Activated T-cell treated with anti-CD3 and anti-CD28 coated beads, Interleukin-2, amount 50 U/mL, for 24 hours (primary cell): ENCODE data around the gene RLBP1.
A peak's percentile ranks its signal among the peaks of the same experiment; 100 is the strongest.

Source experiments
- DNase-seq: peaks from one replicate; pipeline ENCODE4 v3.0.0-alpha.2; 2020
- H3K27ac Mint-ChIP-seq: 2 replicates; pipeline ENCODE4 v1.8.0; 2020; ENCODE audit warnings: mild to moderate bottlenecking, mixed read lengths
- H3K27me3 Mint-ChIP-seq: 2 replicates; pipeline ENCODE4 v1.8.0; 2020; ENCODE audit warnings: mixed read lengths
- H3K36me3 Mint-ChIP-seq: 2 replicates; pipeline ENCODE4 v1.8.0; 2020; ENCODE audit warnings: low read depth, mixed read lengths
- H3K4me1 Mint-ChIP-seq: 2 replicates; pipeline ENCODE4 v1.8.0; 2020; ENCODE audit warnings: low read depth, mixed read lengths
- H3K4me3 Mint-ChIP-seq: 2 replicates; pipeline ENCODE4 v1.8.0; 2020; ENCODE audit warnings: mild to moderate bottlenecking, moderate library complexity, mixed read lengths
- H3K9me3 Mint-ChIP-seq: 2 replicates; pipeline ENCODE4 v1.8.0; 2020; ENCODE audit warnings: mixed read lengths

The RLBP1 gene

DNA sequence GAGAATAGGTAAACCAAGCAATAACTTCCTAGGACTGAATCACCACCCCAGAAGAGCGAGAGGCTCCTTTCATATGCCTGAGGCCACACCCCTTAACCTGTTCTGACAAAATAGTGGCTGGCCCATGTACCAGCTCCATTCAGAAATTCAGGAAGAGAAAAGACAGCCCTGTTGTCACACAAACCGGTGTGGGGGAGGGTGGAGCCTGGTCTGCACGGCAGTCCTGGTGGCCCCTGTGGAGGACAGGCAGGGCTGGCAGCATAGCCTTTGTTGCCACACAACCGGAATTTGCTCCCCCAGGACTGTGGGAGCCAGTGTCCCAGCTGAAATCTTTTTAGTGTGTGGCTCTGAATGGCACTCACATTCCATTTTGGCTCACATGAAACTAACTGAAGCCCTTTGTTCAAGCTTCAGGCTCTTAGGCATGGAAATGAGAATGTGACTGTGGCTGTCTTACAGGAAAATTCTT lies 23.8 kb downstream of the RLBP1 start:
- Mint-ChIP-seq H3K36me3 (peaks cover 85% of the 10 kb centered on the region), H3K4me1 (peaks cover 36% of the 10 kb centered on the region), H3K27ac (peak overlapping the region; percentile 83), H3K27me3 (no peaks in the 10 kb centered on the region), H3K4me3 (peak overlapping the region; percentile 4), H3K9me3 (no peaks in the 10 kb centered on the region)
- no peak for DNase-seq

DNA sequence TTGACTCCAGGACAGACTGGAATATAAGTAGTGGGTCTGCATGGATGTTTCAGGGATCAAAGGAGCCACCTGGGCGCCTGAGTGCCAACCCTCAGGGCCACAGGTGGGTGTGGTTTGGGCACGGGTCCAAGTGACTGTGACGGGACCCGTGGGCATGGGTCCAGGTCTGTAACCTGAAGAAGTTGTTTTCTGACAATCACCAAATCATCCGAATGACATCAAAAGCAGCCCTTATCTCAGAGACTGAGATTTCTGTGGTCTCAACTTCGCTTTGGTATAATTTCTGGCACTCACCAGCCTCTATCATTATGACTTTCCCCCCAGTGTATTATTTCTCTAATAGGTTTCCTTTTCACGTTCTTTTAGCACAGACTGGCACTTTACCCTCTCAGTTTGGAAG lies 24.4 kb downstream of the RLBP1 start:
- no peaks in the 10 kb centered on the region for H3K27me3 Mint-ChIP-seq
- H3K27ac Mint-ChIP-seq, result peak overlapping the region; percentile 83
- H3K4me3 Mint-ChIP-seq, result peak overlapping the region; percentile 4
- H3K9me3 Mint-ChIP-seq, result no peaks in the 10 kb centered on the region
- peaks cover 87% of the 10 kb centered on the region for H3K36me3 Mint-ChIP-seq
- H3K4me1 Mint-ChIP-seq, result peaks cover 33% of the 10 kb centered on the region
- DNase-seq, result peak; percentile 53

DNA sequence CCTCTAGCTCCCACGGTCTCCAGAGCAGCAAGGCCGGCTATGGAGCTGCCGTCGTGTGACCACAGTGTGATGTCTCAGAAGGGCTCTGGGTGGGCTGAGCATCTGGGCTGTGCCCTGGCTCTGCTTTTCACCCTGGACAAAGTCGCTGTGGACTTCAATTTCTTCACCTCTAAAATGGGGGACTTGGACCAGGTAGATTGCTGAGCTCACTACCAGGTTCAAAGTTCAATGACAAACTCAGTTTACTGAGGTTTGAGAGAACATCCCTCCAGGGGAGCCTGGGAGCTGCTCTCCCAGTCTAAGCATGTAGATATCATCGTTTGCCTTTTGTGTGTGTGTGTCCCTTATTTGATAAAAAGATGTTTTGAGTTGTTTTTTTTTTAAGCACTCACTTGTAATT lies 25.1 kb downstream of the RLBP1 start:
- Mint-ChIP-seq H3K27ac (peak overlapping the region; percentile 50), H3K27me3 (no peaks in the 10 kb centered on the region), H3K4me1 (peaks cover 31% of the 10 kb centered on the region), H3K4me3 (no peak overlapping the region), H3K36me3 (peaks cover 87% of the 10 kb centered on the region), H3K9me3 (no peaks in the 10 kb centered on the region)
- no peak for DNase-seq

DNA sequence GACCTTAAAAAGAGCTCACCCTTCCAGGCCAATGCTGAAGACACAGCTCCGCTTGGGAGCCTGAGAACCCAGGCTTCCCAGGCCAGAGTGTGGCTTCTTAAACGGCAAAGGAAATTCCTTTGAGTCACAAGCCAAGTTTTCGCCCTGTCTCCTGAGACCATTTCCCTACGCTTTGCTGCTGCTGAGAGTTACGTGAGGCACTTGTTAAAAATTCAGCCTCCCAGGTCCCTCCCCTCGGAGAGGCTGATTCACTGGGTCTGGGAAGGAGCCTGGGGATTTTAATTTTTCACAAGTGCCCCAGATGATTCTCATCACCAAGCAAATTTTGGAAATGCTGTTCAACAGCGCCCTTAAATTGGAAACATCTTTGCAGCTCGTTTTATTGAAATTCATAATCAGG lies 25.5 kb downstream of the RLBP1 start:
- Mint-ChIP-seq H3K4me3 (no peak overlapping the region), H3K27ac (peak overlapping the region; percentile 50), H3K27me3 (no peaks in the 10 kb centered on the region), H3K4me1 (peaks cover 31% of the 10 kb centered on the region), H3K9me3 (no peaks in the 10 kb centered on the region), H3K36me3 (peaks cover 87% of the 10 kb centered on the region)
- DNase-seq, result peak; percentile 9

DNA sequence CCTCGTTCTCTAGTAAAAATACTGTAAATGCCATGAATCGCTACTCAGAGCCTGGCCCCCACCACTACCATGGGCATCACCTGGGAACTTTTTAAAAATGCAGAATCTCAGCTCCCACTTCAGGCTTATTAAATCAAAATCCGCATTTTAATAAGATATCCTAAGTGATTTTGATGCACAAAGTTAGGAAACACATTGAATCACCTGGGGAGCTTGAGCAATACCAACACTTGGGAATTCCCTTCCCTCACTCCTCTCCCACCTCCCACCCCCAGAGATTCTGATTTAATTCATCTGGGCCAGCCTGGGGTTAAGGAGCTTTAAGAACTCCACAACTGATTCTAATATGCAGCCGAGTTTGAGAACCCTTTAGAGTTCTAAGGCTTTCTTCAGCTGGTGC lies 26.8 kb downstream of the RLBP1 start:
- H3K9me3 Mint-ChIP-seq, result no peaks in the 10 kb centered on the region
- H3K27me3 Mint-ChIP-seq, result no peaks in the 10 kb centered on the region
- peaks cover 31% of the 10 kb centered on the region for H3K4me1 Mint-ChIP-seq
- peaks cover 89% of the 10 kb centered on the region for H3K36me3 Mint-ChIP-seq
- DNase-seq, result no peak
- no peak overlapping the region for H3K4me3 Mint-ChIP-seq
- H3K27ac Mint-ChIP-seq, result no peak overlapping the region

DNA sequence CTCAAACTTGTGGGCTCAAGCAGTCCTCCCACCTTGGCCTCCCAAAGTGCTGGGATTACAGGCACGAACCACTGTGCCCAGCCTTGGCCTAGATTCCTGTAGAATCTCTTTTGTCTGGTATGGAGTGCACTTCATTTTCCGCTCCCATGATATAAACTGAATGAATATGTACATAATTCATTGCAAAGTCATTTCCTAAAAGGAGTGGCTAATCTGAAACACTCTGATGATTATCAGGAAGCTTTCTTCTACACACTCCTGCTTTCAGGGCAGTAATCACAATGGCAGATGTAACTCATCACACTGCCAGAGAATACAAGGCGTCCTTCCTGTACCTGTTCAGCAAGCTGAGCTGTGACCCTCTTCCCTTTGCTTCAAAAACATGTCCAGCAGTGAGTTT lies 28.6 kb downstream of the RLBP1 start:
- Mint-ChIP-seq H3K27ac (peak overlapping the region; percentile 49), H3K36me3 (peaks cover 89% of the 10 kb centered on the region), H3K4me1 (peaks cover 21% of the 10 kb centered on the region), H3K27me3 (no peaks in the 10 kb centered on the region), H3K4me3 (no peak overlapping the region), H3K9me3 (no peaks in the 10 kb centered on the region)
- no peak for DNase-seq

DNA sequence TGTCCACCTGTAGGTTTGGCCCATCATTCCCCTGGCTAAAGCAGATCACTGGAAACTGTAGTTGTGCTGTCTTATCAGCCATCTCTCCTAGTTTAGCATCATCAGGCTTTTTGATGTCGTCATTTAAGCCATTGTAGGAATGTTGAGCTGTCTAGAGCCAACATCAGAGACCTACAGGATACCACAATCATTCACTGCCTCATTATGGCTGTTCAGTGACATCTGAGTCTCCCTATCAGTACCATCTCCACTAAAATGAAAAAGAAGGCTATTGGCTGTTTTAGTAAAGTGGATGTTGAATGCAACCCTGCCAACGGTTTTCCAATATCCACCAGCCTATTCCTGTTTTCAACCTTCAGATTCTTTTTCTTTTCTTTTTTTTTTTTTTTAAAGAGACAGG lies 29.2 kb downstream of the RLBP1 start:
- Mint-ChIP-seq H3K4me3 (no peak overlapping the region), H3K27ac (no peak overlapping the region), H3K9me3 (no peaks in the 10 kb centered on the region), H3K4me1 (peaks cover 14% of the 10 kb centered on the region), H3K27me3 (no peaks in the 10 kb centered on the region), H3K36me3 (peaks cover 93% of the 10 kb centered on the region)
- DNase-seq, result no peak

DNA sequence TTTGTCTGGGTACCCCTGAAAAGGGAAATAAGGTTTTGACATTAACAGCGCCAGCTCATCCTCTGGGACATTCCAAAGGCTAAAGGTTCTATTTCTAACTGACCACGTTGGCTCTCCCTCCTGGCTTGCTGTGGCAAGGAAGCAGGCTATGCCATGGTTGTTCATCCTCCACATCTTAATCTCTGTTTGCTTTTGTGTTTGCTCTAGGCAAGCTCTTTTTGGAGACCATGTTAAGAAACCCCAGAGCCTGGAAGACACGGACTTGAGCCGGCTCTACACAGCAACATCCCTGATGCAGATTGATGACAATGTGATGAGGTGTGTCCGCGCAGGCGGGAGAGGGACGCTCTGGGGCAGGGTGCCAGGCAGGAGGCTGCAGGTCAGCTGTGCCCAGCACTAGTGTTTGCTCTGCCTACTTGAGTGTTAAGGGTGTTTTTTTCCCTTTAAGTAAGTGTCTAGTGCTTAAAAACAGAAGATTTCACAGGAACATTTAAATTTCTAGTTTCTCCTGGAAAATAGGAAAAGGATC lies 33.3 kb downstream of the RLBP1 start:
- Mint-ChIP-seq H3K27ac (no peak overlapping the region), H3K4me3 (no peak overlapping the region), H3K9me3 (no peaks in the 10 kb centered on the region), H3K36me3 (peaks cover 83% of the 10 kb centered on the region), H3K4me1 (peaks cover 9% of the 10 kb centered on the region), H3K27me3 (no peaks in the 10 kb centered on the region)
- no peak for DNase-seq

DNA sequence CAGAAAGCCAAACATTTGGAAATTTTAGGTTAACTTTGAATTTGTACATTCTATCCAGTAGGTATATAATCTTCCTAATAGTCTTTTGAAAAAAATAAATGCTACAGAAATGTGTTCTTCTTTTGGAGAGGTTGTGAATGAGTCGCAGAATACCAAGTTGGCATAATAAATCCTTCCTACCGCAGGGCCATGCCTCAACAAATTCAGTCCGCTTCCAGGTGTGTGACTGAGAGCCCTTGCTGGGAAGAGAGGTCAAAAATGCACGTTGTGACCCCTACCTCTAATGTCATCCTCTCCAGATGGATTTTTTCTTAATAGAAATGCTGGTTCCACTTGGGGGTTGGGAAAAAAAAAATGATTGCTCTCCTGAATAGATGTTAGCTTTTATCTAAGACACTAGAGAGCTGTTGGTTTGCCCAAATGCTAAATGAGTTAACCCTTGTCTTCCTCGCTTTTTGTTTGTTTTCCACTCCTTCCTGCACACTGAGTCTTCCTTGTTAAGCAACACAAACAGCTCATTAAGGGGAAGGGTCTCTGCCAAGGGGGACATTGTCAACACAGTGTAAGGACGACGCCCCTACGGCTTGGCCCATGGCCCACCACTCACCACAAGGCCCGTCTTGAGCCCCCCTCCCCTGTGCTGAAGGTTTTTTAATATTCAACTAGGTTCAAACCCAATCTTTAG lies 33.9 kb downstream of the RLBP1 start:
- H3K27ac Mint-ChIP-seq, result no peak overlapping the region
- H3K4me3 Mint-ChIP-seq, result no peak overlapping the region
- H3K9me3 Mint-ChIP-seq, result no peaks in the 10 kb centered on the region
- H3K4me1 Mint-ChIP-seq, result peaks cover 7% of the 10 kb centered on the region
- peaks cover 82% of the 10 kb centered on the region for H3K36me3 Mint-ChIP-seq
- no peaks in the 10 kb centered on the region for H3K27me3 Mint-ChIP-seq
- no peak for DNase-seq

DNA sequence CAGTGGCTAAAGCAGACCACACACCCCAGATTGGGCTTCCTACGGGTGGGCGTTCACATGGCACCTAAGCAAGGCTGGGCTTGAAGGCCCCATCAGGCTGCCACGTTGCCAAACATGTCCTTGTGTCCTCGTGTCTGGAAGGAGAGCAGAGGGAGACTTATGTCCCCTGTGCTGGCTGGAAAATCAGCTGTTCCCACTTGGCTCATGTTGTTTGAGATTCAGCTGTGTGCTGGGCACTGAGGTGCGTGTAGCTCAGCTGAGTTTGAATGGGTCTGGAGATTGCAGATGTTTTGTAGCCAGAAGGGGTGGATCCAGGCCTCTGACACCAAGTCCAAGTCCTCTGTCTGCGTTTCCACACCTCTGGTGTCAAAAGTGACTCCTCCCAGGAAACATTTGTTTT lies 34.6 kb downstream of the RLBP1 start:
- no peak for DNase-seq
- H3K4me3 Mint-ChIP-seq, result no peak overlapping the region
- peaks cover 80% of the 10 kb centered on the region for H3K36me3 Mint-ChIP-seq
- peaks cover 10% of the 10 kb centered on the region for H3K4me1 Mint-ChIP-seq
- H3K9me3 Mint-ChIP-seq, result no peaks in the 10 kb centered on the region
- peak overlapping the region; percentile 14 for H3K27ac Mint-ChIP-seq
- no peaks in the 10 kb centered on the region for H3K27me3 Mint-ChIP-seq

DNA sequence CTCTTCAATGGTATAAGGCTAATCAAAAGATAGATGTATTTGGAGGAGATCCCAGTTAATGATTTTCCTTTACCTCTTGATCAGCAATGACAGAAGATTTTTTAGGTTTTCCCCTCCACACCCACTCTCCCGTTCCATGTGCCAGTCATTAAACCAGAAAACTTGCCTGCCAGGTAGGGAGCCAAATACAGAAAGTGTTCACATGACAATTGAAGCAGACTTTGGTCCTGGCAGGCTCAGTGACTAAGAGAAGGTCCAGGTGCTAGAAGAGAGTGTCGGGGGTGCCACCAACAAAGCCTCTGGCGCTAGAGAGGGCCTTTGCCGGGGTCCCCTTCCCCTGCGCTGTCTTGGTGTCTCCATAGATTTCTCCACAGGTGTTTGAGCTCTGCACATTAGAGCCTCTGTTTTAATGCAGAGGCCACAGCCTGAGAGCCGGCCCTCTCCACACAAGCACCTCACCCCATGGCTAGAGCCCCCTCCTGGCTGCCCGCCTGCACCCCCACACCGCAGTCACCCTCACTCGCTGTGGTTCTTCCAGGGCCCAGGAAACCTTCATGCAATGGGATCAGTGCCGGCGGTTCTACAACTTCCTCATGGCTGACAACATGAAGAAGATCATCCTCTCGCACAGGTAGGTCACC lies 36.4 kb downstream of the RLBP1 start:
- no peaks in the 10 kb centered on the region for H3K9me3 Mint-ChIP-seq

DNA sequence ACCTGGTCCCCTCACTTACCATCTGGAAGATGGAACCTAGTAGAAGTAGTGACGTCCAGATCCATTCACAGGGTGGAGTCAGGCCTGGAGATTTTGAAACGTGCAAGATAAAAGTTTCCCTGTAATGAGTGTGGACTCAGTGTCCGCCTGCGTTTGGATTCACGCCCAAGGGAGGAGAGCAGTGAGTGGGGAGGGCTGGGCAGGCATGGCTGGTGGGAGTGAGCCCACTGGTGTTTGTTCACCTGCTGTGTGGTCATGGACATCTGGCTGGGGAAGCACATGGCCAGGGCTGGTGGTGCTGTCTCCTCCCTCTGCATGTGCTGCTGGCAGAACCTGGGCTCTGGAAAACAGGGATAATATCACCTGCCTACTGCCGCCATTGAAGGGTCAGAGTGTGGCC lies 37.0 kb downstream of the RLBP1 start:
- Mint-ChIP-seq H3K27ac (peak overlapping the region; percentile 77), H3K36me3 (peaks cover 77% of the 10 kb centered on the region), H3K9me3 (no peaks in the 10 kb centered on the region), H3K4me3 (no peak overlapping the region), H3K4me1 (peaks cover 30% of the 10 kb centered on the region), H3K27me3 (no peaks in the 10 kb centered on the region)
- no peak for DNase-seq

More for the DNA sequence above, 36.4 kb downstream of the RLBP1 start:
- Mint-ChIP-seq H3K36me3 (peaks cover 77% of the 10 kb centered on the region), H3K27ac (peak overlapping the region; percentile 77), H3K4me3 (no peak overlapping the region), H3K4me1 (peaks cover 24% of the 10 kb centered on the region), H3K27me3 (no peaks in the 10 kb centered on the region)
- no peak for DNase-seq

DNA sequence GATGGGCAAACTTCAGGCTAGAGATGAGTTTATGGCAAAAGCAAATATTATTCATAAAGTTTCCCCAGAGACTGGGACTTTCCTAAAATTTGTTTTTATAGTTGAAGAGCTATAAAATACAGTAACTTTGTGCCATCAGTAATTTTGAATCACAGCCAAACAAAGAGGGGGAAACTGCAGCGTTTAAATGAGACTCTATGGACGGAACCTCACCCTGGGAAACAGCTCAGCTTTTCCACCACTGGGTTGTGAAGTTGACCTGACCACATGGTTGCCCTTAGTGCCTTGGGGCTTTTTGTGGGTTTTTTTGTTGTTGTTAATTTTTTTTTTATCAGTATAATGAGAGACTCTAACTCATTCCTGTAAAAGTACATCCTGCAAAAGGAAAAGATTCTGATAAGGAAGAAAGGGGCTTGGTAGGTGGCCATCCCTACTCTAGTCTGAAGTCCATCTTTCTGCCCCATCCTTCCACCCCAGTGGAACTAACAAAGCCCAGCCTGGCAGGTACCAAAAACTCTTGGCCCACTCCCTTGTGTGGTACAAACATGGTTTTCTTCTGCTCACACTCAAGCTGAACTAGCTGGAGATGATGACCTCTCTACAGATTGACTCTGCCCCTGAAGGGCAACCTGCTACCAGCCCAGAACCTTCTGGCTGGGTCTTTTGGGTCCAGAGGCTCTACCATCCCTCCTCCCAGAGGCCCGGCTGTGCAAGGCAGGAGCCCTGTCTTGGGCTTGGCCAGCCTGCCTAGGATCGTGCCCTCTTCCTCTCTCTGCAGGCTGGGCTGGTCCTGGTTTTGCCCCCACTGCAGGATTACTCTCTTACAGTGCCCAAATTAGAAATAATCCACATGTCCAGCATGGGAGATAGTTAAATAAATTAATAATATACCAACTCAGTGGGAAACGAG lies 41.2 kb downstream of the RLBP1 start:
- no peaks in the 10 kb centered on the region for H3K9me3 Mint-ChIP-seq
- H3K27ac Mint-ChIP-seq, result peak overlapping the region; percentile 90
- no peaks in the 10 kb centered on the region for H3K27me3 Mint-ChIP-seq
- peaks cover 51% of the 10 kb centered on the region for H3K4me1 Mint-ChIP-seq
- H3K4me3 Mint-ChIP-seq, result peak overlapping the region; percentile 31
- peaks cover 79% of the 10 kb centered on the region for H3K36me3 Mint-ChIP-seq
- DNase-seq, result no peak

DNA sequence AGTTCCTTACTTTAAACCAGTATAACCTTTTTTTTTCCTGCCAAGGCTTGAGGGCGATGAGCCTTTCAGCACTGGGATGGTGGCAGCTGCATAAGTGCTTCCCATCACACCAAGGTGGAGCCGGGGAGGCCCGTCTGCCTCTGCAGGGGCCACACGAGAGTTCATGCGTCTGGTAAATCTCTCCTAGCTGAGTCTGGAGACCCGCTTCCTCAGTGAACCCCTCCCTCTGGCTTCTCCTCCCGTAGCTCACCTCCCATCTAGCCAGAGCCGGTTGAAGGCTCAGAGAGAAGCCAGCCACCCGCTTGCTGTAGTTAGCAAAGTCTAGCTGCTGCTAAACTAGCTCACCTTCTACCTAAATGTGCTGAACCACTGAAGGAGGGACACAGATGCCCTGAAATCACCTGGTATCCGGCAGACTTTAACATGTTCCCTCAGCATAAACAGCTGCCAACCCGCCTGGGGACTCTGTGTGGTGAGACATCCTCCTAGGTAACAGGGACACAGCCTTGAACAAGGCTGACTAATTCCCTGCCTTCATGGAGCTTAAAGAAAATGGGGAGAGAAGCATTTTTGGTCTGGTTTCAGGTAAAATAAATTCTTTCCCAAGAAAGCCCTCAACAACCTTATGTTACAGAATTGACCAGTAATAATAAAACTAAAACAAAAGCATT lies 42.9 kb downstream of the RLBP1 start:
- no peaks in the 10 kb centered on the region for H3K9me3 Mint-ChIP-seq
- DNase-seq, result no peak
- no peak overlapping the region for H3K4me3 Mint-ChIP-seq
- H3K4me1 Mint-ChIP-seq, result peaks cover 47% of the 10 kb centered on the region
- peaks cover 70% of the 10 kb centered on the region for H3K36me3 Mint-ChIP-seq
- no peaks in the 10 kb centered on the region for H3K27me3 Mint-ChIP-seq
- H3K27ac Mint-ChIP-seq, result peak overlapping the region; percentile 90
